Stomach smooth muscle (tissue), 2 donors: ENCODE data around the gene EMSY.
"Not testable (repeated sequence)": the region's sequence is repeated elsewhere in the genome, so short reads cannot be mapped to it uniquely, and the experiment has no call there.

ENCODE experiments used
- H3K27ac ChIP-seq: one replicate; pipeline ENCODE4 v1.7.0; 2013; ENCODE audit warnings: mild to moderate bottlenecking, low read length, inconsistent platforms
- H3K27me3 ChIP-seq, 2 donors: one replicate each; pipeline ENCODE4 v1.7.0; 2013; ENCODE audit warnings: low read length in 2 of 2; ENCODE audit not compliant: insufficient read depth in 2 of 2, control insufficient read depth in 1 of 2
- H3K36me3 ChIP-seq, 2 donors: one replicate each; pipeline ENCODE4 v1.7.0; 2013; ENCODE audit warnings: low read length in 2 of 2; ENCODE audit not compliant: control insufficient read depth in 2 of 2, insufficient read depth in 2 of 2
- H3K4me1 ChIP-seq: one replicate; pipeline ENCODE4 v1.7.0; 2013; ENCODE audit warnings: low read length; ENCODE audit not compliant: control insufficient read depth, insufficient read depth
- H3K4me3 ChIP-seq, 2 donors: one replicate each; pipeline ENCODE4 v1.7.0; 2013; ENCODE audit warnings: low read length in 2 of 2
- H3K9ac ChIP-seq, 2 donors: one replicate each; pipeline ENCODE4 v1.7.0; 2013; ENCODE audit warnings: low read length in 2 of 2, mild to moderate bottlenecking in 1 of 2
- H3K9me3 ChIP-seq, 2 donors: one replicate each; pipeline ENCODE4 v1.7.0; 2013; ENCODE audit warnings: low read length in 2 of 2; ENCODE audit not compliant: control insufficient read depth in 2 of 2
- donor health status: healthy.
- donor health status: Pancreatic carcinoma.

EMSY gene

DNA sequence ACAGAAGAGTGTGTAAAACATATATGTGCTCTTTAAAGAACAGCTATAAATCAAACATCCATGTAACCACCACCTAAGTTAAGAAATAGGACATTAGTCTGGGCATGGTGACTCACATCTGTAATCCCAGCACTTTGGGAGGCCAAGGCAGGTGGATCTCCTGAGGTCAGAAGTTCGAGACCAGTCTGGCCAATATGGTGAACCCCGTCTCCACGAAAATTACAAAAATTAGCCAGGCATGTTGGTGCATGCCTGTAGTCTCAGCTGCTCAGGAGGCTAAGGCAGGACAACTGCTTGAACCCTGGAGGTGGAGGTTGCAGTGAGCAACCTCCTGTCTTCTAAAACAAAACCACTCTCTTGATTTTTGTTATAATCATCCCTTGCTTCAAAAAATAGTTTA, 122.4 kb downstream of the EMSY start:
- Histone ChIP-seq H3K4me3 (no peak overlapping the region), H3K27ac (no peak overlapping the region), H3K9ac (no peak overlapping the region), H3K9me3 (no peaks in the 10 kb centered on the region), H3K4me1 (no peaks in the 10 kb centered on the region), H3K27me3 (peaks cover 0 to under 1% of the 10 kb centered on the region in 2 donors), H3K36me3 (no peaks in the 10 kb centered on the region)

DNA sequence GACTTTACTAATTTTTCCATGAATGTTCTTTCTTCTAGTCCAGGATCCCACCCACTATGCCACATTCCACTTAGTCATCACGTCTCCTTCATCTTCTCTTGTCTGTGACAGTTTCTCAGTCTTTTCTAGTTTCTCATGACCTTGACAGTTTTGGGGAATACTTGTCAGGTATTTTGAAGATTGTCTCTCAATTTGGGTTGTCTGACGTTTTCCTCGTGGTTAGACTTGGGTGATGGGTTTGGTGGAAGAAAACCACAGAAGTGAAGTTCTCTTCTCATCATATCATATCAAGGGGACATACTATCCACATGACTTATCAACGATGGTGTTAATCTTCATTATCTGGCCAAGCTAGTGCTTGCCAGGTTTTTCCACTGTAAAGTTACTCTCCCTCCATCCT, 123.3 kb downstream of the EMSY start:
- H3K4me3 ChIP-seq = no peak overlapping the region
- no peaks in the 10 kb centered on the region for H3K4me1 ChIP-seq
- H3K36me3 ChIP-seq = no peaks in the 10 kb centered on the region
- no peak overlapping the region for H3K27ac ChIP-seq
- H3K27me3 ChIP-seq = no peaks in the 10 kb centered on the region
- H3K9me3 ChIP-seq = no peaks in the 10 kb centered on the region
- no peak overlapping the region for H3K9ac ChIP-seq

DNA sequence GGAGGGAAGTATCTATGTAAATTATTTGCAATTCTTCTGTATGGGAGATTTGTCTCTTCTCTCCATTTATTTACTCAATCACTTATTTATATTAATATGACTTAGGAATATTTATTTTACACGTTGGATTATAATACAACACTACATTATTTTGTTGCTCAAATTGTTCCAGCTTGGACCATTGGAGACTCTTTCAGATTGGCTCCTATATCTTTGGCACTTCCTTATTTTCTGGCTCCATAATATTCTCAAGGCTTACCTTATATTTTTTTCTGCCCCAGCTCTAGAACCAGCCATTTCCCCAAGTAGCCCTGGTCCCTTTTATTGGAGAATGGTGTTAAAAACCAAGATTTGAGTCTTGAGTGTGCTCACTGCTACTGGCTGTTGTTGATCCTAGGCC, 123.8 kb downstream of the EMSY start:
- H3K27me3 ChIP-seq = no peaks in the 10 kb centered on the region
- H3K9ac ChIP-seq = no peak overlapping the region
- no peak overlapping the region for H3K4me3 ChIP-seq
- H3K9me3 ChIP-seq = no peaks in the 10 kb centered on the region
- no peak overlapping the region for H3K27ac ChIP-seq
- no peaks in the 10 kb centered on the region for H3K4me1 ChIP-seq
- no peaks in the 10 kb centered on the region for H3K36me3 ChIP-seq

DNA sequence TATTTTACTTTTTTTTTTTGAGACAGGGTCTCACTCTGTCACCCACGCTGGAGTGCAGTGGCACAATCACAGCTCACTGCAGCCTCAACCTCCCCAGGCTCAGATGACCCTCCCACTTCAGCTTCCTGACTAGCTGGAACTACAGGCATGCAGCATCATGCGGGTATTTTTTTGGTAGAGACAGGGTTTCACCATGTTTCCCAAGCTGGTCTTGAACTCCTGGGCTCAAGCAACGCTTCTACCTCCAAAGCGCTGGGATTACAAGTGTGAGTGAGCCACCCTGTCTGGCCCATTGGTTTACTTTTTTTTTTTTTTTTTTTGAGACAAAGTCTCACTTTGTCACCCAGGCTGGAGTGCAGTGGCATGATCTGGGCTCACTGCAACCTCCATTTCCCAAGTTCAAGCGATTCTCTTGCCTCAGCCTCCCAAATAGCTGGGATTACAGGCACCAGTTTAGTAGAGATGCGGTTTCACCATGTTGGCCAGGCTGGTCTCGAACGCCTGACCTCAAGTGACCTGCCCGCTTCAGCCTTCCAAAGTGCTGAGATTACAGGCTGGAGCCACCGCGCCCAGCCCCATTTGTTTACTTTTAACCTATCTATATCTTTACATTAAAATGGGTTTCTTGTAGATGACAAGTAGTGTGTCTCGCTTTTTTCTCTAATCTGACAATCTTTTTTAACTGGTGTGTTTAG, 127.5 kb downstream of the EMSY start:
- H3K4me1 ChIP-seq, H3K36me3 ChIP-seq, H3K9ac ChIP-seq, H3K27ac ChIP-seq, H3K9me3 ChIP-seq, H3K4me3 ChIP-seq, H3K27me3 ChIP-seq: not testable (repeated sequence)

DNA sequence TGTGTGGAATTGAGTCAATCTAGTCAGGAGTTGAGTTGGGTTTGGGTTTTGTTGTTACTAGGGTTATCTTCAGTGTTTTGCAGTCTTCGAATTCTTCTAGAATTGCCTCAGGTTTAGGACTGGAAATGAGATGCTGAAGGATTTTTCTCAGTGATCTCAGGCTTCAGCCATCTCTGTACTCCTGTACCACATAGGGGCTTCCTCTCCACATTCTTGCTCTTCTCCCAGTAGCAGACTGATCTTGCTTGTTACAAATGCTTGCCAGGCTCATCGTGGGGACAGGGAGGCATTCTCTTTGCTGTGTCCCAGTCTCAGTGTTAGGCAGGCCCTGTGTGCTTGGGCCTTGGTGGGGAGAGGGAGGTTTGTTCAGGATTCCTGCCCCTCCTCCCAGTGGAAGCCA, 129.6 kb downstream of the EMSY start:
- Histone ChIP-seq H3K9me3 (no peaks in the 10 kb centered on the region), H3K36me3 (no peaks in the 10 kb centered on the region), H3K4me3 (no peak overlapping the region), H3K27me3 (no peaks in the 10 kb centered on the region), H3K27ac (no peak overlapping the region), H3K4me1 (peaks cover 10% of the 10 kb centered on the region), H3K9ac (no peak overlapping the region)

DNA sequence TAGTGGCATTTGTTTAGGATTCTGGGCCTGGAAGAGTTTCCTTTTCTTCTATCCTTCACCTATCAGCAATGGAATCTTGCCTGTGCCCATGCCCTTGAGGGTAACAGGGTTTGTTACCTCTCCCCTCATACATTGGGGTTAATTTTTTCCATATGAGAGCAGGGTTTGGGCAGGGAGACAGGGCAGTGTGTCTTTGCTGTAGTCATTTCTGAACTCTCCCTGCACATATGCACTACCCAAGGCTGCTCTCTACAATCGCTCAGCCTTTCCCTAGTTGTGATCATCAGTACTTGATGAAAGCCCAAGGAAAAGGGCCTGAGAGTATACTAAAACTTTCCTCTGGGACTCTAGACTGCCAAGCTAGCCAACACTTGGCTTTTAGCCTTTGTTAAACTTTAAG, 130.1 kb downstream of the EMSY start:
- Histone ChIP-seq H3K27me3 (no peaks in the 10 kb centered on the region), H3K4me1 (peaks cover 15% of the 10 kb centered on the region), H3K4me3 (no peak overlapping the region), H3K36me3 (no peaks in the 10 kb centered on the region), H3K9ac (no peak overlapping the region), H3K9me3 (no peaks in the 10 kb centered on the region), H3K27ac (no peak overlapping the region)

DNA sequence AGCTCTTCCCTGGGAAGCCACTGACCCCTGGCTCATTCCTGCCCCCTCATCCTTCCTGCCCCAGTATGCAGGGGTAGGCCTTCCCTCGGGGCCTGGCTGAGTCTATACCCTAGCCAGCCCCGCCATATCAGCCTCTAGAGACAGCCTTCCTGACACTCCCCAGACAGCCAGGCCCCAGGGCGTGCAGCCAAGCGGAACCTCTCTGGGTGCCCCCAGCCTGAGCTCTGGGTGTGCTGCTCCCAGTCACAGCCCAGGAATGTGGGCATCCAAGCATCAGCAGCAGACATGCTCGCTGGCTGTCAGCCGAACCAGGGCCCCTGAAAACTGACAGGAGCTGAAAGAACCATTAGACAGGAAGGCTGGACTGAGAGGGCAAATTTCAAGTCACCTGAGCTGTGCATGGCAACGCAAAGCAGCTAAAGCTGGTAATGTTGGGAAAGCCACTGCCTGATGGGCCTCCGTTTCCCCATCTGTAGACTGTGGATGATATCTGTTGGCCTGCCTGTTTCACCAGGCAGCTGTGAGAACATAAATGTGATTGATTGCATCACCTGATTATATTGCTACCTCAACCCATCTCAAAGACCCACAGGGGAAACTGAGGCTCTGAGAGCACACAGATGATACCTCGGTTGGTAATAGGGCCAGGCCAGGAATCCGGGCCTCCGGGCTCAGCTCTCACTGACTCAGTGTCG, 132.6 kb downstream of the EMSY start:
- H3K9me3 ChIP-seq = no peaks in the 10 kb centered on the region
- no peak overlapping the region for H3K4me3 ChIP-seq
- H3K9ac ChIP-seq = no peak overlapping the region
- peaks cover 18% of the 10 kb centered on the region for H3K4me1 ChIP-seq
- peak overlapping the region; percentile 41 for H3K27ac ChIP-seq
- H3K27me3 ChIP-seq = no peaks in the 10 kb centered on the region
- no peaks in the 10 kb centered on the region for H3K36me3 ChIP-seq

DNA sequence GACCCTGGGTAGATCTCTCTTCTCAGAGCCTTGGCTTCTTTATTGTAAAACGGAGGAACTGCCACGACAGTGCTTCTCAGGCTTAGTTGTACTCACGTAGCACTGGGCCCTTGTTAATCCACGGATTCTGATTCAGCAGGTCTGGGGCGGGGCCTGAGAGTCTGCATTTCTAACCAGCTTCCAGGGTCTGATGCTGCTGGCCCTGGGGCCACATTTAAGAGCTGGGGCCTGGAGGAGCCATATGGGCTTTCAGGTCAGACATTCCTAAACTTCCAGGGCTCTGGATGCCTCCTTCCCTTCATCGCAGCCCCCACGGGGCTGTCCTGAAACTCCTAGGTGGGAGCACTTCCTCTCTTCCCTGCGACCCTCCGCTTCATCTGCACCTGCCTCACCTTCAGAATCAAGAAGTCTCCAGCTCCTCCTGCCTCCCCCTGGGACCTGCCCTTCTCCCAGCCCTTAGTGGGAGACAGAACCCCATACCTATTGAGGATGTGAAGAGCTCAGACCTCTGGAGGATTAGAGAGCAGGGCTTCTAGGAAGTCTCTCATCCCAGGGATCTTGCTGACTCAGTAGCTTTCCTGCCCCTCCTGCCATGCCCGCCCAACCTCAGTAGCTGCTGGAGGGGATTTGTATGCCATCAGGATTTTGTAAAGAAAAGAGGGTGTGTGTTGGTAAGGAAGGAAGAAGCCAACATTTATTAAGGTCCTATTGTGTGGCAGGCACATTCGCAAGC, 133.3 kb downstream of the EMSY start:
- Histone ChIP-seq H3K4me1 (peaks cover 18% of the 10 kb centered on the region), H3K9ac (no peak overlapping the region), H3K27ac (peak overlapping the region; percentile 41), H3K4me3 (no peak overlapping the region), H3K36me3 (no peaks in the 10 kb centered on the region), H3K27me3 (no peaks in the 10 kb centered on the region), H3K9me3 (no peaks in the 10 kb centered on the region)

DNA sequence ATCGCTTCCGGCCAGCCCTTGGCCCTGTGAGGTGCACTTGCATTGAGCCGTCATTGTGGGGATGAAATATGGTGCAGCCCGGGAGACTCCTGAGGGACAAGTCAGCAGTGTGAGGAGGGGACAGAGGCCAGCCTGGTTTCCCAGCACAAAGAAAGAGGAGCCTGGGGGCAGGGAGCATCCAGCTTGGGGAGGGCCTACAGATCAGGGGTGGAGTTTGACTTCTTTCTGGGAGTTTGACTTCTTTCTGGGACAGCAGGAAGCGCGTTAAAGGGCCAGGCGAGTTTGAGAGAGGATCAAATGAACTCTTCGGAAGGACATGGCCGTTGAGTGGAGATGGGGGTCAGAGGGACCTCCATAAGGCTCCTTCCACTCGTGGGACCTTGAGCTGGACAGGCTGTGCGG, 133.8 kb downstream of the EMSY start:
- peak overlapping the region; percentile 41 for H3K27ac ChIP-seq
- no peaks in the 10 kb centered on the region for H3K27me3 ChIP-seq
- H3K9ac ChIP-seq = peak overlapping the region in 1 of 2 donors; percentile 51
- no peaks in the 10 kb centered on the region for H3K9me3 ChIP-seq
- H3K4me3 ChIP-seq = no peak overlapping the region
- peaks cover 21% of the 10 kb centered on the region for H3K4me1 ChIP-seq
- H3K36me3 ChIP-seq = no peaks in the 10 kb centered on the region

DNA sequence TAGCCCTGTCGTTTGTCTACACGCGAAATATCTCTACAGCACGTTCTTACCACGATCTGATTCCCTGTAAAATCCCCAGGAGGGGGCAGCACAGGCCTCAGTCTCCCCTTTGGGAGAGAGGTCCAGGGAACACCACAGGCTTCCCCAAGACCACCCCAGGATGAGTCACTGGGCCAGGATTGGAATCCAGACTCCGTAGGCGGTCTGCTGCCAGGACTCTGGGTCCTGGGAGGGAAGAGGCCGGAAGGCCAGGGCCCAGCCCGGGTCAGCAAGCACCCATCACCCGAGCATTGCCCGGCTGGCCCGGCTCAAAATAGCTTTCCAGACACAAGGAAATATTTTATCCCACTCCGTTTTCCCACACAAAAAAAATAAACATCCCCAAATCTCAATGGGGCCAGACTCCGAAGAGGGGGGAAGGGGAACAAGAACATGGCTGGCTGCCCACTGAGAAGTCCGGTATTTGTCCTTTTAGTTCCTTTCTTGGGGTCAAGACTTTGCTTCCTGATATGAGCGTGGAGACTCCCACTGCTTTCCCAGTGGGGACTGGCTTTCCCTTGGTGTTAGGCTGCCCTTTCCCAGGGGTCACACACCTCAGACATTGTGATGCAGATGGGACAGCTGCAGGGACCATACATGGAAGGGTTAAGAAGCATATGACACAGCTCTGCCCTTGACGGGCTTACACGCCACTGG, 134.4 kb downstream of the EMSY start:
- Histone ChIP-seq H3K4me1 (peaks cover 21% of the 10 kb centered on the region), H3K4me3 (no peak overlapping the region), H3K9me3 (no peaks in the 10 kb centered on the region), H3K27ac (peak overlapping the region; percentile 46), H3K36me3 (no peaks in the 10 kb centered on the region), H3K27me3 (no peaks in the 10 kb centered on the region), H3K9ac (peak overlapping the region in 1 of 2 donors; percentile 51)
